Measurements from ENCODE around the gene GRAP. TPM values are rescaled to one million over a fixed set of nuclear protein-coding genes. Genes with fewer than 3 reads are reported as not detected.

Gene GRAP
- total RNA-seq, 1 experiment from 2014 or later = 0.21 TPM

GRCh38 chr17:18990331-18990730 is 56.4 kb downstream of the GRAP start:
- no TSS peak for BruUV-seq (replicated peaks)
- no peak overlapping the region for H3K27ac ChIP-seq (ENCODE audit: low read length)
- no peaks in the 10 kb centered on the region for H3K36me3 ChIP-seq (ENCODE audit: control insufficient read depth, insufficient read depth, low read length)
- ChIA-PET POLR2A (no interaction called here), CTCF (no interaction called here)
- ATAC-seq = no peak
- 0 out of 2 replicates have a peak, but pooled peaks cover 4% of the 10 kb centered on the region for H3K4me1 ChIP-seq (ENCODE audit: control insufficient read depth, insufficient read depth, low read length)
- no peaks in the 10 kb centered on the region for H3K27me3 ChIP-seq (ENCODE audit: control insufficient read depth, insufficient read depth, low read length)
- in situ Hi-C loops (cut with HindIII; ENCODE audit: low pct_unique_long_range_greater_than_20kb, low sequenced_read_pairs) (no loop called here), intact Hi-C loops (cut with micrococcal nuclease; ENCODE audit: unreplicated experiment) (no loop called here)
- H3K9me3 ChIP-seq (ENCODE audit: control insufficient read depth, insufficient read depth, low read depth, low read length) = no peaks in the 10 kb centered on the region; the same call in 1 of the 2 replicates
- DNase-seq (ENCODE audit: low read depth, low spot score) = no peak
- no peak overlapping the region for H3K4me3 ChIP-seq (ENCODE audit: low read depth in 2 of 2, low read length in 2 of 2)
- TF ChIP-seq, protein P1, sequence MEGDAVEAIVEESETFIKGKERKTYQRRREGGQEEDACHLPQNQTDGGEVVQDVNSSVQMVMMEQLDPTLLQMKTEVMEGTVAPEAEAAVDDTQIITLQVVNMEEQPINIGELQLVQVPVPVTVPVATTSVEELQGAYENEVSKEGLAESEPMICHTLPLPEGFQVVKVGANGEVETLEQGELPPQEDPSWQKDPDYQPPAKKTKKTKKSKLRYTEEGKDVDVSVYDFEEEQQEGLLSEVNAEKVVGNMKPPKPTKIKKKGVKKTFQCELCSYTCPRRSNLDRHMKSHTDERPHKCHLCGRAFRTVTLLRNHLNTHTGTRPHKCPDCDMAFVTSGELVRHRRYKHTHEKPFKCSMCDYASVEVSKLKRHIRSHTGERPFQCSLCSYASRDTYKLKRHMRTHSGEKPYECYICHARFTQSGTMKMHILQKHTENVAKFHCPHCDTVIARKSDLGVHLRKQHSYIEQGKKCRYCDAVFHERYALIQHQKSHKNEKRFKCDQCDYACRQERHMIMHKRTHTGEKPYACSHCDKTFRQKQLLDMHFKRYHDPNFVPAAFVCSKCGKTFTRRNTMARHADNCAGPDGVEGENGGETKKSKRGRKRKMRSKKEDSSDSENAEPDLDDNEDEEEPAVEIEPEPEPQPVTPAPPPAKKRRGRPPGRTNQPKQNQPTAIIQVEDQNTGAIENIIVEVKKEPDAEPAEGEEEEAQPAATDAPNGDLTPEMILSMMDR (IDR thresholded peaks at IDR 0.05) = no peak
- TF ChIP-seq REST (IDR thresholded peaks at IDR 0.05; ENCODE audit: insufficient read depth in 1 of 2, low read depth in 2 of 2, low read length in 1 of 2) = no peak
- TF ChIP-seq POLR2AphosphoS5 (IDR thresholded peaks at IDR 0.05; ENCODE audit: low read depth, low read length) = no peak
- no peak for TF ChIP-seq TCF7L2 (IDR thresholded peaks at IDR 0.05; ENCODE audit: low read depth, low read length)
- TF ChIP-seq SIN3A (IDR thresholded peaks at IDR 0.05; ENCODE audit: borderline replicate concordance, insufficient read depth, low read depth, low read length) = no peak

DNA sequence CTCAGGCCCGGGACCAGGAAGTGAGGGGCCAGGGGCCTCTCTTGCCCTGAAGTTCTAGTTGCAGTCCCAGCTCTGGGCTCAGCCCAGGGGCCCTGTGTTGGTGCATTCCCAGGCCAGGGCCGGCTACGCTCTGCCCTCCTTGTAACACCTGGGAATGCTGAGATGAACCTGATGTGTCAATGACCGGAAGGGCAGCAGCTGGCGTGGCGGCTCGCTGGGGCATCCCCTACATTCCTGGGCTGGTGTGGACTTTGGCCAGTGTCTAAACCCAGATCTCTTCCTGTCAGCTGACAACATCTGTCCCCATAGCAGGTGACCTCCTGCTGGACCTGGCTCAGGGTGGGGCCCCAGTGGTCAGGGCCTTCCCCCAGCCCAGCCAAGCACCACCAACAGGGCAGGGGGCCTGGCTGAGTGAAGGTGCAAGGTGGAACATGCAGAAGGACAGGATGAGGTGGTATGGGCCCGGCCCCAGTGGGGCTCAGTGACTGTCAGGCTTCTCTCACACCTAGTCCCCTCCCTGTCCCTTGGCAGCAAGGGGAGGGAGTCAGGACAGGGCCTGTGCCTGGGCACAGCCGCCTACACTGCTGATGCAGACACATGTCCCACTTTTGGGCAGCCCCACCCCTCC is 58.1 kb downstream of the GRAP start:
- in situ Hi-C loops (cut with HindIII; ENCODE audit: low pct_unique_long_range_greater_than_20kb, low sequenced_read_pairs) = no loop called here
- CTCF ChIA-PET = no interaction called here

More for the DNA sequence above, 58.1 kb downstream of the GRAP start:
- ATAC-seq (peak; percentile 32; the same call in 1 of the 2 replicates), DNase-seq (ENCODE audit: low read depth, low spot score) (no peak)
- POLR2A ChIA-PET = no interaction called here
- no peaks in the 10 kb centered on the region for H3K27me3 ChIP-seq (ENCODE audit: control insufficient read depth, insufficient read depth, low read length)
- no TSS peak for BruUV-seq (replicated peaks)
- H3K27ac ChIP-seq (ENCODE audit: low read length) = no peak overlapping the region
- H3K4me1 ChIP-seq (ENCODE audit: control insufficient read depth, insufficient read depth, low read length) = 0 out of 2 replicates have a peak, but pooled peaks cover 4% of the 10 kb centered on the region
- TF ChIP-seq SIN3A (IDR thresholded peaks at IDR 0.05; ENCODE audit: borderline replicate concordance, insufficient read depth, low read depth, low read length) (no peak), POLR2AphosphoS5 (IDR thresholded peaks at IDR 0.05; ENCODE audit: low read depth, low read length) (no peak), REST (IDR thresholded peaks at IDR 0.05; ENCODE audit: insufficient read depth in 1 of 2, low read depth in 2 of 2, low read length in 1 of 2) (no peak), TCF7L2 (IDR thresholded peaks at IDR 0.05; ENCODE audit: low read depth, low read length) (no peak)
- TF ChIP-seq, protein P1 (IDR thresholded peaks at IDR 0.05) = no peak
- H3K36me3 ChIP-seq (ENCODE audit: control insufficient read depth, insufficient read depth, low read length) = no peaks in the 10 kb centered on the region
- no peaks in the 10 kb centered on the region for H3K9me3 ChIP-seq (ENCODE audit: control insufficient read depth, insufficient read depth, low read depth, low read length)
- intact Hi-C loops (cut with micrococcal nuclease; ENCODE audit: unreplicated experiment) = no loop called here
- H3K4me3 ChIP-seq (ENCODE audit: low read depth in 2 of 2, low read length in 2 of 2) = no peak overlapping the region

Measured in Panc1 (cell line).